ENCODE results near the gene GRM4.

Gene GRM4

GRCh38 chr6:34030831-34031624 is 114.9 kb downstream of the GRM4 start:
- no peak for TF ChIP-seq Cebpa-rat (IDR thresholded peaks at IDR 0.05)
- Histone ChIP-seq H3K4me1 (peaks cover 34% of the 10 kb centered on the region), H3K36me3 (no peaks in the 10 kb centered on the region), H3K9ac (no peak overlapping the region; the same call in 1 of the 2 replicates), H3K27ac (peak overlapping the region; percentile 35; the same call in 1 of the 2 replicates), H4K20me1 (no peaks in the 10 kb centered on the region; the same call in 1 of the 2 replicates), H3K4me2 (peak overlapping the region; percentile 85), H3K27me3 (no peaks in the 10 kb centered on the region), H3K4me3 (no peak overlapping the region), H3K9me3 (no peaks in the 10 kb centered on the region)

GRCh38 chr6:34029489-34030280 is 116.2 kb downstream of the GRM4 start:
- H3K9me3 ChIP-seq: no peaks in the 10 kb centered on the region
- H3K4me1 ChIP-seq: peaks cover 47% of the 10 kb centered on the region
- no peak overlapping the region for H3K9ac ChIP-seq
- H3K4me3 ChIP-seq: no peak overlapping the region
- H3K27me3 ChIP-seq: no peaks in the 10 kb centered on the region
- H3K27ac ChIP-seq: no peak overlapping the region
- peak overlapping the region; percentile 85 for H3K4me2 ChIP-seq
- TF ChIP-seq Cebpa-rat (IDR thresholded peaks at IDR 0.05): no peak
- H4K20me1 ChIP-seq: no peaks in the 10 kb centered on the region; the same call in 1 of the 2 replicates
- no peaks in the 10 kb centered on the region for H3K36me3 ChIP-seq

DNA sequence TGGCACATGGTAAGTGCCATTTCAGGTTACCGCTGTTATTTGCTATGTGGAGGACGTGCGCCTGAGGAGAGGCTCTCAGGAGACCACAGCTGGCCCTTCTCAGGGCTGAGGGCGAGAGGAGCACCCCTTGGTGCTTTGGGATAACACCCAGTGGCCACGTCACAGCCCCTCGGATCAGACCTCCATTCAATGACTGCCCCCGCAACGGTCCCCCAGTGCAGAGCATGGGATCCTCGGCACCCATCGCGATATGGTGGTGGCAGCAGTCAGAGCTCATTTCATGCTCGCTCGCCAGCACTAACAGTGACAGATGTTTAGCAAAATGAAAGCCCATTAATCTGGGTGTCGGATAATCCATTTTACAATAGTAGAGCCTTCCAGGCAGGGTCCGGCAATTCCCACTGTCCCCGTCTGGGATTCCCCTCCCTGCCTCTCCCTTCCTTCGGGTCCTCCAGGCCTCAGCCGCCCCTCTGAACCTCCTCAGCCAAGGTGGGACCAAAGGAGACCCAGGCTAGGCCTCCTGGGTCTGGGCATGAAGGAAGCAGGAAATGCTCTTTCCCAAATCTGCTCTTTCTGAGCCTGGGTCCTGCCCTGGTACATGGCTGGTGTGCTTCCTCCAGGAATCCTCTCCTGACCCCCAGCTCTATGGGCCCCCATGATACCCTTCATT is 117.1 kb downstream of the GRM4 start:
- H3K27ac ChIP-seq: no peak overlapping the region
- no peak for TF ChIP-seq Cebpa-rat (IDR thresholded peaks at IDR 0.05)
- H3K36me3 ChIP-seq: no peaks in the 10 kb centered on the region
- H3K4me1 ChIP-seq: peaks cover 48% of the 10 kb centered on the region
- no peaks in the 10 kb centered on the region; the same call in 1 of the 2 replicates for H4K20me1 ChIP-seq
- H3K9ac ChIP-seq: no peak overlapping the region
- H3K4me2 ChIP-seq: no peak overlapping the region
- no peak overlapping the region for H3K4me3 ChIP-seq
- no peaks in the 10 kb centered on the region for H3K9me3 ChIP-seq
- no peaks in the 10 kb centered on the region for H3K27me3 ChIP-seq

DNA sequence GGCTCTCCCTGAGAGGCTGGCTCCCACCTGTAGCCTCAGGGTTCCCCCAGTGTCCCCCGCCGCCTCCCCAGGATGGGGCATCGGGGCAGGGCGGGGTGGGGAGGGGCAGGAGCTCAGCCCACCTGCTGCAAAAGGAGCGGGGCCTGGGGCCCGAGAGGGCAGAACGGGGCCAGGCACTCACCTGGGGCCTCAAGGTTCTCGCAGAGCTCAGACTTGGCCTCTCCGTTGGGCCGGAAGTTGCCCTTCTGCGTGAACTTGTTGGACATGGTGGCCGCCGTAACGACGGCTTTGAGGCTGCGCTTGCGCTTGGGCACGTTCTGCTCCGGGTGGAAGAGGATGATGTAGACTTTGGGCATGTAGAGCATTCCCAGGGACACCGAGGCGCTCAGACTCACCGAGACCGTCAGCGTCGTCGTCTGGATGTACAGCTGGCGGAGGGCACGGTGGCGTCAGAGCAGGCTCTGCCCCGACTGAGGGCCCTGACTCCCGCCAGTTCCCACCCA is 117.9 kb downstream of the GRM4 start:
- no peaks in the 10 kb centered on the region for H3K9me3 ChIP-seq
- no peaks in the 10 kb centered on the region; the same call in 1 of the 2 replicates for H4K20me1 ChIP-seq
- H3K27ac ChIP-seq: no peak overlapping the region
- no peaks in the 10 kb centered on the region for H3K36me3 ChIP-seq
- no peak overlapping the region for H3K4me3 ChIP-seq
- no peaks in the 10 kb centered on the region for H3K27me3 ChIP-seq
- no peak overlapping the region for H3K9ac ChIP-seq
- H3K4me1 ChIP-seq: peaks cover 48% of the 10 kb centered on the region
- H3K4me2 ChIP-seq: no peak overlapping the region
- TF ChIP-seq Cebpa-rat (IDR thresholded peaks at IDR 0.05): no peak

DNA sequence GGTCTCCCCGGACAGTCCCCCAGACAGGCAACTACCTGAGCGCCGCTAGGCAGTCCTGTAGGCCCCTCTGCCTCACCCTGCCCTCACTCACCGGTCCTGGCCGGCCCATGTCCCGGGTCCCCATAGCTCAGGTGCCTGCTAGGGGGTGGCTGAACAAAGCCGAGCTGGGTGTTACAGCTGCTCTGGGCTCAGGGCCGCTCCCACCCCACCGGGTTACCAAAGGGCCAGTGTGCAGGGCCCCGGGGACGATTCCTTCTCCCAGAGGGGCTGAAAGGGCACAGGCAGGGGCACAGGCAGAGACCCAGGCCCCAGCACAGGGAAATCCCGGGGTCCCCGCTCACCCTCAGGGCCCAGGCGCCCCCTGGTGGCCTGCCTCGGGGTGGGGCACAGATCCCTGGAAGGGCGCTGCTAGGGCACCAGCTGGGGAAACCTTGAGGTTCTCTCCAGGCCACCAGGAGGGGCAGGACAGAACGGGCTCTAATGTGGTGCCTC is 118.4 kb downstream of the GRM4 start:
- Histone ChIP-seq H3K4me1 (peaks cover 43% of the 10 kb centered on the region), H3K4me3 (no peak overlapping the region), H3K9me3 (no peaks in the 10 kb centered on the region), H3K9ac (no peak overlapping the region), H3K36me3 (no peaks in the 10 kb centered on the region), H4K20me1 (no peaks in the 10 kb centered on the region), H3K27me3 (no peaks in the 10 kb centered on the region), H3K27ac (no peak overlapping the region), H3K4me2 (no peak overlapping the region)
- no peak for TF ChIP-seq Cebpa-rat (IDR thresholded peaks at IDR 0.05)

GRCh38 chr6:34025861-34026260 is 120.0 kb downstream of the GRM4 start:
- Histone ChIP-seq H3K36me3 (no peaks in the 10 kb centered on the region), H4K20me1 (no peaks in the 10 kb centered on the region), H3K27me3 (no peaks in the 10 kb centered on the region), H3K9ac (no peak overlapping the region), H3K27ac (no peak overlapping the region), H3K4me3 (no peak overlapping the region), H3K9me3 (no peaks in the 10 kb centered on the region), H3K4me2 (peak overlapping the region; percentile 44), H3K4me1 (peaks cover 27% of the 10 kb centered on the region)
- TF ChIP-seq Cebpa-rat (IDR thresholded peaks at IDR 0.05): no peak

GRCh38 chr6:34025112-34025807 is 120.6 kb downstream of the GRM4 start:
- Histone ChIP-seq H3K4me1 (peaks cover 21% of the 10 kb centered on the region), H3K9me3 (no peaks in the 10 kb centered on the region), H3K4me2 (peak overlapping the region; percentile 44), H3K27ac (no peak overlapping the region), H3K36me3 (no peaks in the 10 kb centered on the region), H3K4me3 (no peak overlapping the region), H3K9ac (no peak overlapping the region), H4K20me1 (no peaks in the 10 kb centered on the region), H3K27me3 (no peaks in the 10 kb centered on the region)
- no peak for TF ChIP-seq Cebpa-rat (IDR thresholded peaks at IDR 0.05)

- no peaks in the 10 kb centered on the region for H4K20me1 ChIP-seq
- H3K9ac ChIP-seq: no peak overlapping the region
- H3K4me2 ChIP-seq: no peak overlapping the region
- no peak for TF ChIP-seq Cebpa-rat (IDR thresholded peaks at IDR 0.05)
- H3K27me3 ChIP-seq: no peaks in the 10 kb centered on the region
- no peaks in the 10 kb centered on the region for H3K36me3 ChIP-seq
- no peak overlapping the region for H3K4me3 ChIP-seq
- H3K9me3 ChIP-seq: no peaks in the 10 kb centered on the region
- peaks cover 15% of the 10 kb centered on the region for H3K4me1 ChIP-seq
- H3K27ac ChIP-seq: no peak overlapping the region
Measured at GRCh38 chr6:34022873-34023255, 123.0 kb downstream of the GRM4 start.

GRCh38 chr6:34022250-34022872 is 123.5 kb downstream of the GRM4 start:
- H3K9ac ChIP-seq: no peak overlapping the region
- H3K36me3 ChIP-seq: no peaks in the 10 kb centered on the region
- TF ChIP-seq Cebpa-rat (IDR thresholded peaks at IDR 0.05): no peak
- no peak overlapping the region for H3K27ac ChIP-seq
- no peak overlapping the region for H3K4me3 ChIP-seq
- no peak overlapping the region for H3K4me2 ChIP-seq
- H3K9me3 ChIP-seq: peaks cover 3% of the 10 kb centered on the region
- peaks cover 15% of the 10 kb centered on the region for H3K4me1 ChIP-seq
- H3K27me3 ChIP-seq: no peaks in the 10 kb centered on the region
- no peaks in the 10 kb centered on the region for H4K20me1 ChIP-seq

Data from BLaER1 (cell line).